ENCODE results near the gene DEFB132. TPM values are rescaled to one million over a fixed set of nuclear protein-coding genes. Genes with fewer than 3 reads are reported as not detected.

Gene DEFB132
- total and polyA plus RNA-seq, 2 of the 8 experiments (the other 6 are each of a cell fraction or from before 2014, with no cell fraction given) = not detected

DNA sequence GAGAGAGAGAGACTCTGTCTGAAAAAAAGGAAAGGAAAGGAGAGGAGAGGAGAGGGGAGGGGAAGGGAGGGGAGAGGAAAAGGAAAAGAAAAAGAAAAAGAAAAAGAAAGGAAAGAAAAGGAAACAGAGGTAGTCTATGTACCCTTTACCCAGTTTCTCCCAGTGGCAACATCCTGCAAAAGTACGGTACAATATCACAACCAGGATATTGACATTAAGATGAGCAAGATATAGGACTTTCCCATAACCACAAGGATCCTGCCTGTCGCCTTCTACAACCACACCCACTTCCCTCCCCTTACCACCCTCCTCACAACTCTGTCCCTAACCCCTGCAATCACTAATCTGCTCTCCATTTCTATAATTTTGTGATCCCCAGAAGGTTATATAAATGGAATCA, 29.0 kb downstream of the DEFB132 start (continued):
- TF ChIP-seq CHD2 (IDR thresholded peaks at IDR 0.05; ENCODE audit: low read length) (no peak), TCF12 (IDR thresholded peaks at IDR 0.05; ENCODE audit: low read depth, low read length) (no peak), CBX8 (IDR thresholded peaks at IDR 0.05; ENCODE audit: borderline replicate concordance, low read depth, low read length) (no peak)
